A673 (cell line): ENCODE measurements around the gene EIF3K. TPM values are rescaled to one million over a fixed set of nuclear protein-coding genes. Genes with fewer than 3 reads are reported as not detected.

Source experiments
- BruUV-seq: library from RNA; stranded (reverse); fragments of 400-500 nt; replicated peaks from 2 replicates; lab custom pipeline; 2021; lab: Mats Ljungman, UMichigan
- CTCF ChIA-PET: fragments of 300-600 bp; sonication (Branson Sonifier 250); formaldehyde crosslinking; loops from one replicate; lab custom pipeline; 2022; ENCODE audit warnings: antibody characterized with exemption; lab: Charles Lee
- POLR2A ChIA-PET: fragments of 300-600 bp; sonication (Branson Sonifier 250); formaldehyde crosslinking; loops from one replicate; lab custom pipeline; 2022; ENCODE audit warnings: antibody characterized with exemption; ENCODE audit not compliant: low non-redundant PET; lab: Charles Lee
- DNase-seq: peaks from one replicate; pipeline ENCODE4 v3.0.0-alpha.2; 2015; ENCODE audit warnings: low spot score
- H3K27ac ChIP-seq: fragments of 200-600 bp; sonication (generic); 2 replicates; pipeline ENCODE4 v1.5.1; 2016; ENCODE audit warnings: mixed run types, low read depth, mild to moderate bottlenecking, mixed read lengths, antibody characterized with exemption, low read length; ENCODE audit not compliant: poor library complexity, severe bottlenecking
- H3K27me3 ChIP-seq: fragments of 200-600 bp; sonication (generic); replicated peaks from 2 replicates; pipeline ENCODE4 v1.6.1; 2017; ENCODE audit warnings: mixed run types, low read depth, mild to moderate bottlenecking, mixed read lengths, antibody characterized with exemption, low read length; ENCODE audit not compliant: insufficient read depth, poor library complexity
- H3K36me3 ChIP-seq: fragments of 200-600 bp; sonication (generic); 2 replicates; pipeline ENCODE4 v1.6.1; 2016; ENCODE audit warnings: mixed run types, mild to moderate bottlenecking, mixed read lengths, antibody characterized with exemption, low read length; ENCODE audit not compliant: insufficient read depth, poor library complexity, severe bottlenecking
- H3K4me1 ChIP-seq: fragments of 200-600 bp; sonication (generic); 2 replicates; pipeline ENCODE4 v1.6.1; 2017; ENCODE audit warnings: mixed run types, mild to moderate bottlenecking, mixed read lengths, antibody characterized with exemption, low read length; ENCODE audit not compliant: insufficient read depth, poor library complexity, severe bottlenecking
- H3K4me3 ChIP-seq: fragments of 200-600 bp; sonication (generic); 2 replicates; pipeline ENCODE4 v1.5.1; 2016; ENCODE audit warnings: low read depth, mixed run types, mild to moderate bottlenecking, mixed read lengths, low read length; ENCODE audit not compliant: poor library complexity, severe bottlenecking
- H3K9me3 ChIP-seq: fragments of 200-600 bp; sonication (generic); 2 replicates; pipeline ENCODE4 v1.6.1; 2016; ENCODE audit warnings: mixed run types, low read depth, mild to moderate bottlenecking, mixed read lengths, antibody characterized with exemption, low read length; ENCODE audit not compliant: poor library complexity, severe bottlenecking
- EZH2 ChIP-seq: fragments of 200-600 bp; sonication (generic); IDR thresholded peaks from 2 replicates; pipeline ENCODE4 v1.6.1; 2017; ENCODE audit warnings: borderline replicate concordance, low read depth, mild to moderate bottlenecking, mixed read lengths, antibody characterized with exemption, low read length; ENCODE audit not compliant: poor library complexity, severe bottlenecking
- intact Hi-C: fragments of 100-400 bp; cut with micrococcal nuclease; formaldehyde crosslinking; loops from one replicate; pipeline ENCODE4 v1.10.0; 2022; ENCODE audit not compliant: unreplicated experiment
- total RNA-seq: library from RNA; stranded (reverse); gene quantifications from 2 replicates; pipeline ENCODE4 v1.2.3, GENCODE V29; 2021
- TF ChIP-seq, protein P1 (sequence below): fragments of 300-800, 200-600 bp; sonication (generic); conservative IDR thresholded peaks from 2 replicates; pipeline ENCODE4 v1.5.1; 2017; ENCODE audit warnings: low read depth, mild to moderate bottlenecking, antibody characterized with exemption, low read length, moderate library complexity, mixed read lengths

The EIF3K gene
- total RNA-seq, 1 experiment from 2014 or later: 316 TPM

DNA sequence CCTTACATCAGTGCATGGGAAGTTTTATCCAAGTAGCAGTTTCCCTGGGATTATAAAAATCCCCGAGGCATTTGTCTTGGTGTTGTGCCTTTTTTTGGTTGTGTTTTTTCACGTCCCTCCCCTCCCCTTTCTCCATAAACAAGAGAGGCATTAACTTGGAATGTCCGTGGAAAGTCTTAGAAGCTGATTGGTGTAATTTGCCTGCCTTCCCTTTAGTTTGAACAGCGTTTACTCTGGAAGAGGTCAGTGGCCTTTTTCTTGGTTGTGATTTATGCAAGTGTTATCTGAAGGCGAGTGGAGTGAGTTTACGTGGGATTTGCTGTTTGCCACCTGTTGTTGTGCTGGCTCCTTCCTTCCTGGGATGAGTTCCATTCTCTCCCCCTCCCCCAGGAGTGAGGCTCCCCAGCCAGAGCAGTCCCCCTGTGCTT, 35.7 kb downstream of the EIF3K start:
- H3K36me3 ChIP-seq: no peaks in the 10 kb centered on the region
- H3K27ac ChIP-seq: peak overlapping the region; percentile 66
- no peaks in the 10 kb centered on the region for H3K9me3 ChIP-seq
- intact Hi-C loops: no loop called here
- no peak overlapping the region for H3K4me3 ChIP-seq
- peaks cover 83% of the 10 kb centered on the region for H3K4me1 ChIP-seq
- ChIA-PET CTCF (no interaction called here), POLR2A (no interaction called here)
- no peak for DNase-seq
- H3K27me3 ChIP-seq: no peaks in the 10 kb centered on the region
- TF ChIP-seq EZH2: no peak
- TF ChIP-seq, protein P1, sequence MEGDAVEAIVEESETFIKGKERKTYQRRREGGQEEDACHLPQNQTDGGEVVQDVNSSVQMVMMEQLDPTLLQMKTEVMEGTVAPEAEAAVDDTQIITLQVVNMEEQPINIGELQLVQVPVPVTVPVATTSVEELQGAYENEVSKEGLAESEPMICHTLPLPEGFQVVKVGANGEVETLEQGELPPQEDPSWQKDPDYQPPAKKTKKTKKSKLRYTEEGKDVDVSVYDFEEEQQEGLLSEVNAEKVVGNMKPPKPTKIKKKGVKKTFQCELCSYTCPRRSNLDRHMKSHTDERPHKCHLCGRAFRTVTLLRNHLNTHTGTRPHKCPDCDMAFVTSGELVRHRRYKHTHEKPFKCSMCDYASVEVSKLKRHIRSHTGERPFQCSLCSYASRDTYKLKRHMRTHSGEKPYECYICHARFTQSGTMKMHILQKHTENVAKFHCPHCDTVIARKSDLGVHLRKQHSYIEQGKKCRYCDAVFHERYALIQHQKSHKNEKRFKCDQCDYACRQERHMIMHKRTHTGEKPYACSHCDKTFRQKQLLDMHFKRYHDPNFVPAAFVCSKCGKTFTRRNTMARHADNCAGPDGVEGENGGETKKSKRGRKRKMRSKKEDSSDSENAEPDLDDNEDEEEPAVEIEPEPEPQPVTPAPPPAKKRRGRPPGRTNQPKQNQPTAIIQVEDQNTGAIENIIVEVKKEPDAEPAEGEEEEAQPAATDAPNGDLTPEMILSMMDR: no peak
- no TSS peak for BruUV-seq

DNA sequence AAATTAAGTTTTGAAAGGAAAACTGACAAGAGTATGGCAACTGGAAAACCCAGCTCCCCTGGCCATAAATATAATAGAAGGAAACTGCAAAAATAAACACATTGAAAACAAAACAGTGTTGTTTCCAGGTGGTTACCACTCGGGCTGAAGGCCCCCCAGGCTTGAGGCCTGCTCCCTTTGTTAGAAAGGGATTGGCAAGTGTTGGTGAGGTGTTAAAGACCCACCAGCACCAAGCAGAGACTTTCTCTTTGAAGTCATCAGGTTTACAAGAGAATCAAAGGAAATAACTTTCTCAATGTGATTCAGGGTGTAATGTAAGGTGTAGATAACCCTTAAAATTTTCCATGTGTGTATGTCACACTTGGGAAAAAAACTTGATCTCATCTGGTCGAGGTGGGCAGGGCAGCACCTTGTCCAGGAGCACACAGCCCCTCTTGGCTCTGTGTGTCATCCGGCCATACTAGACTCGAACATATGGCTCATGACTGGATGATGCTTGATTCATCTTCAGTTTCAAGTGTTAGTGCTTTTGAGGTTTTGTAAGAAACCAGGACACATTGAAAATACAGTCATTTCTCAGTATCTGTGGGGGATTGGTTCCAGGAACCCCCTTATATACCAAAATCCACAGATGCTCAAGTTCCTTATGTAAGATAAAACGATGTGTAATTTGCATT, 36.3 kb downstream of the EIF3K start:
- H3K27ac ChIP-seq: peak overlapping the region; percentile 66
- H3K4me3 ChIP-seq: no peak overlapping the region
- H3K4me1 ChIP-seq: peaks cover 76% of the 10 kb centered on the region
- ChIA-PET CTCF (no interaction called here), POLR2A (no interaction called here)
- no peaks in the 10 kb centered on the region for H3K27me3 ChIP-seq
- no peak for TF ChIP-seq EZH2
- TF ChIP-seq, protein P1: no peak
- intact Hi-C loops: no loop called here
- H3K9me3 ChIP-seq: no peaks in the 10 kb centered on the region
- H3K36me3 ChIP-seq: no peaks in the 10 kb centered on the region
- DNase-seq: no peak
- BruUV-seq: no TSS peak

DNA sequence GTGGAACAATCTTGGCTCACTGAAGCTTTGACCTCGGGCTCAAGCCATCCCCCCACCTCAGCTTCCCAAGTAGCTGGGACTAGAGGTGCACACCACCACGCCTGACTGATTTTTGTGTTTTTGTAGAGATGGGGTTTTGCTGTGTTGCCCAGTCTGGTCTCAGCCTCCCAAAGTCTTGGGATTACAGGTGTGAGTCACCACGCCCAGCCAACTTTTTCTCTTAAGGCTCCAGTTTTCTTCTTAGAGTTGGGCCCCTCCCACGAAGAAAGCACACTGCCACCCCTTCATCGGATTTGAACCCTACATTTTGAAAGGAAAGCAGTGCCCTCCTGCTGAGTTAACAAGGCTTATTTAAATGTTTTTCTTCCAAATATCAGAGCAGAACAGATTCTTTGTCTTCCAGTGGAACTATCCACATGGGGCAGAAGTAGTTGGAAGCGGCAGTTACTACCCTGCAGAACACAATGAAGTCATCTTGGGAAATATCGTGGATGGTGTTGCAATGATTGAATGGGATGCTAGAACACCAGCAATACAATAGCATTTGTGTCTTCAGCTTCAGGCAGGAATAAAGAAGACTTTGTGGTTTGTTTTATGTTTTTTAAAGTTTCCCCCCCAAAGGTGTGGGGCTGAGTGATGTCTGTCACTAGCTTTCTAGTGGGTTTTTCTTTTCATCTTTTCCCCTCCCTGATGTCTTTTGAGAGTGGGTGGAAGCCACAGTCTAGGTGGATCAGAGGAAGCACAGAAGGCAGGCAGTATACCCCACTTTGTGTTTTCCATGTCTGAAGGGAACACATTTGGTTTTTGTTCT, 37.4 kb downstream of the EIF3K start:
- intact Hi-C loops: no loop called here
- TF ChIP-seq EZH2: no peak
- H3K27me3 ChIP-seq: no peaks in the 10 kb centered on the region
- H3K4me1 ChIP-seq: peaks cover 69% of the 10 kb centered on the region
- ChIA-PET CTCF (no interaction called here), POLR2A (interaction anchor here (0.7 kb wide), 1 partner anchor 37 kb away, joined by 4 read pairs; no protein-coding TSS in a partner anchor)
- no peaks in the 10 kb centered on the region for H3K9me3 ChIP-seq
- H3K4me3 ChIP-seq: no peak overlapping the region
- no peaks in the 10 kb centered on the region for H3K36me3 ChIP-seq
- peak; percentile 74 for DNase-seq
- BruUV-seq: no TSS peak
- H3K27ac ChIP-seq: peak overlapping the region; percentile 66
